GM19043 (cell line): ENCODE results near the gene RBM33.
"Not testable (repeated sequence)": the region's sequence is repeated elsewhere in the genome, so short reads cannot be mapped to it uniquely, and the experiment has no call there.

ENCODE experiments used
- ATAC-seq: cut with Tn5 transposase; IDR thresholded peaks from one replicate; pipeline ENCODE4 v1.9.1; 2021; ENCODE audit warnings: low read depth; ENCODE audit not compliant: unreplicated experiment

The RBM33 gene

DNA sequence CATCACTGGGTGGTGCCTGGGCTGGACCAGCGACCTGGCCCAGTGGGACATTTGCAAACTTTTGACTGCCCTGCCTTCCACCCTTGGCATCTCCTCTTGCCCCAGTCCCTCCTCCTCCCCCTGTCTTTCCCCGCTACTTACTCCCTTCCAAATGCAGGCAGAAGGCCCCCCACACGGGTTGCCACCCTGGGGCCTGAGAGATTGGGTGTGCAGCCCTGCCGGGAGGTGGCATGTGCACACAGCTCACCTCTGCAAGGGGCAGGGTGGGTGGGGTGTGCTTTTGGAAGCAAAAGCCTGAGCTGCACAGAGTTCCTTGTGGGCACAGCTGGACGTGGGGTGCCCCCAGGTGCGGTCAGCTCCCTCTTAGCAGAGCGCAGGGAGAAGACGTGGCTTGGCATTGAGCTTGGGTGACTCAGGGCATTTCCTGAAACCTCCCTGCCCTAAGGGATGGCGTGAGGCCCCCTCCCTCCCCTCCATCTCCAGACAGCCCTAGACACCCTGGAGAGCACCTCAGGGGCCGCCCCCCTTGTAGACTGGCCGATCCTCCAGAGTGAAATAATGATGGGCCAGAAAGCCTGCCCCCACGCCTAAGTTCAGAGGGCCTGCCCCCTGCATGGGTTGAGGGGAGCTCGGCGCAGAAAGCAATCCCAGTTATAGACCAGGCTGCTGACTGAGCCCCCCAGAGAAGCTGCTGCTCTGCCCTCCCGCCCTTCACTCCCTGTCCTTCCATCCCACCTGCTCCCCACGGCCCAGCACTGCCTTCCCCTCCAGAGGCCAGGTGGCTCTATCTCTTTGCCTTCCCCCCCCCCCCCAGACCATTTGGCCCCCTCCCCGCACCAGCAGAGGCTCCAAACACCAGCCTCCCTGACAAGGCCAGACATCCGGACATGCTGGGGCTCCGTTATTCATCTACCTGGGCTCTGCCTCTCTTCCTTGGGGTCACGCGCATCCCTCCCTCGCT is 170.1 kb downstream of the RBM33 start:
- no peak for ATAC-seq

DNA sequence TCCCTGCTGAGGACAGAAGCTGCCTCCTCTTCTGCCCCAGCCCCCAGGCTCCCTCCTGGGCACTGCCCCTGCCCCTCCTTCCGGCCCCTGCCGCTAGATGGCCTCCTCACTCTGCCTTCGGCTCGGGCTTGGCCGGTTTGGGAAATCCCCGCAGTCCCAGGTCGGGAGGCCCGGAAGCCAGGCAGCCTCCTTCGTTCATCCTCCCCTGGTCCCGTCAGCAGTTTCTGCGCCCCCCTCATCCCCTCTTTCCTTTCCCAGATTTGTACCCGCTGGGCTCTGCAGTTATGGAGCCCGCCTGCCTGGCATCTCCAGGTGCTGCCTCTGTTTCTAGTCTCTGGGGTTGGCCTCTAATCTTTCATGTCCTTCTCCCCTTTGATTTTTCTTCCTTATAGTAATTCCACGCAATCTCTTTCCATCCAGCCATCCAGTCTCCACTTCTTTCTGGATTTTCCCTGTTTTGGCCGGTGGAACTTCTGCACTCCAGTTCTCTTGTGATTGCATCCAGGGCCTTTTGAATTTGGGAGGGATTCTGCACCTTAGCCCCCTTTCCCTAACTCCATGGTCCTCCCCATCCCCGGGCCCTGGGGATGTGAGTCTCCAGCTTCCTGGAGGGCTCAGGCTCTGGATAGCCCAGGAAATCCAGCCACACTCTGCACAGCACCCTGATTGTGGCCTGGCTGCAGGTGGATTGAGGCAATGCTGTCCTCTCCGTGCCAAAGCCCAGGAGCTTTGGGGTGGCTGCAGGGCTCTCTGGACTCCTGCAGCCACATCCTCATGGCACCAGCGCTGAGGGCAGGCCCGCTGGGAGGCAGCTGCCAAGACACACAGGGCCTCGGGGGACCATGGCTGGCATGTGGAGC is 171.1 kb downstream of the RBM33 start:
- ATAC-seq, result peak; percentile 88

DNA sequence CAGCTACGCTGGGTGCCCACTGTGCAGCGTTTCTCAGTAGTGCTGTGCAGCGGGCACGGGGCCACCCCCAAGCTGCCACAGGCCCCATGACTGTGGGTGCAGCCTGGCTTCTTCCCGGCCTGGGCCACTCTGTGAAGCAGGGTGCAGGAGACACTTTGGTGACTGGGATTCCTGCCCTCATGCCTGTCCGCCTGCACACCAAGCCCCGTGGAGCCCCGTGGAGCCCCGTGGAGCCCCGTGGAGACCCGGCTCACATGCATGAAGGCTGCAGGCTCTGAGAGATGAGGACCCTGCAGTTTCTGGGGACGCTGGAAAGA is 171.7 kb downstream of the RBM33 start:
- no peak for ATAC-seq

DNA sequence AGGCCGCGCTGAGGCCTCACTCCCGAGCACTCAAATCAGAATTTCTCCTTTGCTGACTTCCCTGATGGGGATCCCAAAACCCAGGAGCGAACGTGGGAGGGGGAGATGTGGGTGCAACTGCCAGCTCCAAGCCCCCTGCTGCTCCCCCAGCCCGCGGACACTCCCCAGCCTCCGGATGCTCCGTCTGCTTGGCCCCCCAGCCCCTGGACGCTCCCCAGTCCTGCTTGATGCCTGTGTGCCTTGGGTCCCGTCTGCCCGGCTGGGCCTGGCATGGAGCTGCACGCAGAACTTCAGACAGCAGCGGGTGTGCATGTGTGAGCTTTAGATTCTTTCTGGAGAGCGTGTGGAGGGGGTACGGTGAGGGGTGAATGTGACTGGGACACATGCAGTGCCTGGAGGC is 172.5 kb downstream of the RBM33 start:
- no peak for ATAC-seq

DNA sequence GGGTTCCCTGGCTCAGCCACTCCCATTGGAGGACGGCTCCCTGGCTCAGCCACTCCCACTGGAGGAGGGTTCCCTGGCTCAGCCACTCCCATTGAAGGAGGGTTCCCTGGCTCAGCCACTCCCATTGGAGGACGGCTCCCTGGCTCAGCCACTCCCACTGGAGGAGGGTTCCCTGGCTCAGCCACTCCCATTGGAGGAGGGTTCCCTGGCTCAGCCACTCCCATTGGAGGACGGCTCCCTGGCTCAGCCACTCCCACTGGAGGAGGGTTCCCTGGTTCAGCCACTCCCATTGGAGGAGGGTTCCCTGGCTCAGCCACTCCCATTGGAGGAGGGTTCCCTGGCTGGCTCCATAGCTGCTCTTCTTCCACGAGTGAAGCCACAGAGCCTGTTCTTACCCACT is 173.1 kb downstream of the RBM33 start:
- not testable (repeated sequence) for ATAC-seq

DNA sequence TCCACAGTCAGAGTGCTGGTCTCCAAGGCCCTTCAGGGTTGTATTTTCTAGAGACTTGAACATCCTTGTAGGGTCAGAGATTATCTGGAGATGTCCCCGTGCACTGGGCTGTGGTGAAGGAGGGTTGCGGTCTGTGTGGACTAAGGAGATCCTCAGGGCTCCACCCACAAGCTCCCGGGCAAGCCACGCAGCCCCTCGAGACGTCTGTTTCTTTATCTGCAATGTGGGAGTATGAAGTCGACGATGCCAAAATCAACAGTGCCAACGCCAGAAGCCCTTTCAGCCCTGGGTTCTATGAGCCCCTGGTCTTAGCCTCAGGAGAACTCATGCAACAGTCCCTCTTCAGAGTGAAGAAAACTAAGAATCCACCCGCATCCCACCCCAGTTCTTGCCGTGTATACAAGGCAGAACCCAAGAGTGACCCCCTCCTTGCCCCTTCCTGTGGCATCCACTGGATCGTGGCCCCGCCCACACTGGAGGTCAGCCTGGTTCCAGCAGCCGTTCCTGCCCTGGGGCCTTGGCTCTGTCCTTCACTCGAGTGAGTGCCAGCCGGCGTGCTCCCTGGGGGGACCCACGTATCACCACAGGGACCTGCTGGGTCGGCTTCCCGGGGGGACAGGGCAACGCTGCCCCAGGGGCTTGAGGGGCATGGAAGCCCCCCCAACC is 173.8 kb downstream of the RBM33 start:
- no peak for ATAC-seq

DNA sequence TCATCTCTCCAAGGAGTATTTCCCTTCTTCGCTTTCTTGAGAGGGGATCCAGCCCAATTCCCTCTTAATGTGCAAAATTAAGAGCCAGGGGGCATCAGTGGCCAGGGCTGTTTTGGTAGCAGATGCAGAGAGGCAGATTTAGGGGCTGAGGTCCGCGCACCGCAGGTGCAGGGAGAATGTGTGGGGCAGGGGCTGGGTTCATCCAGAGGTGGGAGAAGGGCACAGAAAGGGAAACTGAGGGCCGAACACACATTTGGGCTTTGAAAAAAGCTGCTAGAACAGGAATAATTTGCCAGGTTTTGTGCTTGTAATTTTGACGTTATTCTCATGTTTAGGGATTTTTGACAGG is 174.3 kb downstream of the RBM33 start:
- no peak for ATAC-seq

DNA sequence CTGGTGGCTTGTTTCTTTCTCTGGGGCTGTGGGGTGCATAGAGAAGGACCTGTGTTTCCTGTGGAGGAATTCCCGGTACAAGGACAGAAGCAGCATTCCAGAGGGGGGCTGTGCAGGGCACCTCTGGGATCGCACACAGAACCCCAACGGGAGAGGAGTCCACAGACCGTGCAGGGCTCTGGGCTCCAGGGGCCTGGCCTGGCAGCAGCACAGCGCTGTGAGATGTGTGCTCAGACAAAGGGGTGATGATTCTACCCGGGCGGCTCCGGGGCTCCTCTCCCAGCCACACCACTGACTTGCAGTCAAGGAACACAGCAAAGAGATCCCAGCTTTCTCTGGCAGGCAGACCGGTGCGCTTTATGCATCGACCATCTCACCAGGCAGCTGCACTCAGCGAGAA is 174.7 kb downstream of the RBM33 start:
- ATAC-seq, result no peak

DNA sequence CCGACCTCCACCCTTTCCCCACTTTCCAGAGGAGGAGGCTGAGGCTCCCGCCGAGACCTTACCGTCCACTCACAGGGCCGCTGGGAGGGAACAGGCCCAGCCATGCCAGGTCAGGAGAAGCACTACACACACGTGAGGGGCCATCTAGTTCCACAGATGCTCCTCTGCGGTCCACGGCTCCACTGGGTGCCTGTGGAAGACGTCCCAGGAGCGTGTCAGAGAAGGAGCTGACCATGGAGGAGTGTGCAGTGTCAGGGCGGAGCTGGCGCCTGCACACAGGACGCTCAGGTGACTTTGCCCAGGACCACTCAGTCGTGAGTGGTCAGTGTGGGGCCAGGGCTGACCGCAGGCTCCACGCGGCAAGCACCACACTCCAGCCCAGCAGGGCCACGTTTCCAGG is 175.8 kb downstream of the RBM33 start:
- ATAC-seq, result no peak

DNA sequence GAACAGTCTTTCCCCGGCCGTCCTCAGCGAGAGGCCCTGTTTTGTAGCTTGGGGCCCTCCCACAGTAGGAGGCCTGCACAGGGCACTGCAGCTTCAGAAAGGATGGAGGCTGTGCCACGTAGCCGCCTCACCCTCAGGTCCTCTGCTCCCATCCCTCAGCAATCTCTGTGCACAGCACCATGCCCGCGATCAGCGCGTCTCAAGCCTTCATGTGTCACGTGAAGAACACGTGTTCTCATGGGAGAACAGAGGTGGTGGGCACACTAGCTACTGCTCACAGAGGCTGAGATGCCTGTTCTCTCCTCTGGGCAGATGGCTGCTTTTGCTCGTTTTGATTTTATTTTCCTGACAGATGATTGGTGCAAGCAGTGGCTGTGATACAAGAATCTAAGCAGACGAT is 176.3 kb downstream of the RBM33 start:
- ATAC-seq, result no peak

DNA sequence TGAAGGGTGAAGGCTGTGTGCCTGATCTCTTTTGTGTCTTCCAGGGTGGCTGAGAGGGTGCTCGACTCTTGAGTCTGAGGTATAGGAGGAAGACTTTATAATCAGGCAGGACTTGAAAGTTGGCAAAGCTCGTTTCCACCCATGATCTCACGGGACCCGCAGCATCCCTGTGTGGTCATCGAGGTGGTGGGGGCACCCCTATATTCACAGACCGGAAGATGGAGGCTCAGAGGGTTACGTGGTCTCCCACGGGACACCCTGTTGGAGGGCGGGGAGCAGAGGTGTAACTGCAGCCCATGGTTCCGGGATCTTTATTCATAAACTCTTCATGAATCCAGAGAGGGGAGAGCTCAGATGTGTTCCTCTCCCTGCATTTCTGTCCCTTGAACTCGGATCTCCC is 177.4 kb downstream of the RBM33 start:
- ATAC-seq, result no peak

DNA sequence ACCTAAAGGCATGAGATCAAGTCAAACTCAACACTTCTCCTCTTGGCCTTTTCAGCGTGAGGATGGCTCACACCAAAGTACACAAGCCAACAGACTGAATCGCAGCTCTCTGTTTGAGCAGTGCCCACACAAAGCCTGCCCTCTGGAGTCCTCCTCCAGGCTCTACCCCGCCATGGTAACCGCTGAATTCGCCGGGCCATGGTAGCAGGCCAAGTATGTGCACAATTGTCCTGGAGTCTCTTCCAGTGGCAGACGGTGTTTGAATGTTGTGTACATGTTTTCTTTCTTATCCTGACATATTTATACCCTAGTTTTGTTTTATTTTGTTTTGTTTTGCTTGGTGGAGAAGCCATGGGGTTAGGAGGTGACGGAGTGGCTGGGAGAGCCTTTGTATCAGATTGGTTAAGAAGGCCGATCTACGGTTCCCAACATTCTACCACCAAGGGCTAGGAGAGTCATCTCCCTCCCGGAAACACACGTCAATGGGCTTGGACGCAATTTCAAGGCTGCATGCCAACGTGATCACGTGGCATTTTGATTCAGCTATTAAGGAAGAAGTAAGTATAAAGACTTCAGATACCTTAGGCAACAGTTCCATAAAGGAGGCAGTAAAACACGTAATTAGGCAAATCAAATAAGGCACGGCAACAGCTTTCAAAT is 179.9 kb downstream of the RBM33 start:
- ATAC-seq, result no peak

DNA sequence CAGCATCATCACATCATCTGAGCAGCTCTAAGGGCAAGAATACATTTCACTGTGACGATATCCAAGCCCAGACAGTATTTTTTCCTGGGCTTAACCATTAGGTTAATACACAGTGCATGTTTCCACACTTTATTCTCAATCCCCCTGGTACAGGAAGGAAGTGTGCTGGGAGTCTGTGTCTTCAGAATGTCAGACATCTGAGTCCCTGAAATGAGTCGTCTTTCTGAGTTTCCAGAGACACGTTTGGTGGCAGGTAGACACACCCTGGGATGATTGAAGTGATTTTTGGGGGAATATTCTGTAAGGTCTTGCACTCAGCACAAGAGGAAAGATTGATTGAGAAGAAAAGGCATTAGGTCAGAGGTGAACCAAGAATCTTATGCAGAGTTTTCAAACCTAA is 180.9 kb downstream of the RBM33 start:
- no peak for ATAC-seq

DNA sequence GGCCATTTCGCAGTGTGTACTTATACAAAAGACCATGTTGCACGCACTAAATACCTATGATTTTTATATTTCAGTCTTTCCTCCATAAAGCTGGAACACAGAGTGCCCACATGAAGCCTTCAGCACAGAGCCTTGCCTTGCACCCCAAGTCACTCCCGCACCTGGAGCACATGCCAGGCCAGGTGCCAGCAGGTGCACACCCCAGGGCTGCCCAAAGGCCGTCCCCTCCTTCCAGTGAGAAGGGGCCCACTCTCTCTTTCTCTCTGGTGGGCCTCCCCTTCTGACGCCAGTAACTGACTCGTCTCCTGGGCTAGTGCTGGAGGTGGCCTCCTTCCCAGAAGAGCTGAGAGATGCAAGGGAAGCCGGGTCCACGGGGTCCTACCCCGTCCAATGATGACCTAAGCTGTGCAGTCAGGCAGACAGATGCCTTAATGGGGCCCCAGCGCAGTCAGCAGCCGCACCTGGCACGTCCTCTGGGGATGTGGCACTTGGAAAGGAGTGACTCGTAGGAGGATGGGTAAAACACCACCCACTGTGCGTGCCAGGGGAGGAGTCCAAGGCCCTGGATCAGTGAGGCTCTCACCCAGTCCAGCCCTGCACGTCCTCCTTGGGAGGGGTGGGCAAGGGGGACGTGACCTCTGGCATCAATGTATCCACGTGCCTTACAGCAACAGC is 185.5 kb downstream of the RBM33 start:
- ATAC-seq, result no peak
